ENCODE data around the gene CDC42BPA. TPM values are rescaled to one million over a fixed set of nuclear protein-coding genes. Genes with fewer than 3 reads are reported as not detected.

CDC42BPA gene
- total and polyA plus RNA-seq, 8 donors: 6.2 to 198 (median 64.5) TPM

DNA sequence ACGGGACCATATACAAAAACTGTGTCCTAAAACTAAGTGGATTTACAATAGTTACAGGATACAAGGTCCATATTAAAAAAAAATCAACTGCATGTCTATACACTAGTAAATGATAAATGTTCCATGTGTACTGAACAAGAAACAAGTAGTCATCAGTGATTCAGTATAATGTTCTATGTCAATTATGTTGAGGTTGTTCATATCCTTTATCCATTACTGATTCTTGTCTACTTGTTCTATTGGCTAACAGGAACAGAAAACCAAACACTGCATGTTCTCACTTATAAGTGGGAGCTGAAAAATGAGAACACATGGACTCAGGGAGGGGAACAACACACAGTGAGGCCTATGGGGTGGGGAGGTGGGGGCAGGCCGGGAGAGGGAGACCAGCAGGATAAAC, 90.5 kb downstream of the CDC42BPA start:
- Histone ChIP-seq H3K9me3 (no peaks in the 10 kb centered on the region), H3K27me3 (no peaks in the 10 kb centered on the region), H3K4me3 (no peak overlapping the region), H3K27ac (no peak overlapping the region), H3K36me3 (peaks cover 0 to 3% (median 0%) of the 10 kb centered on the region in 4 donors), H3K4me1 (peaks cover 0 to 23% (median 6%) of the 10 kb centered on the region in 4 donors)
- WGBS, 5 donors: 61 to 88% (median 70%) methylated on average over 2 of the region's 2 CpGs
- TF ChIP-seq EP300 (IDR thresholded peaks at IDR 0.05) (no peak), POLR2A (IDR thresholded peaks at IDR 0.05) (no peak)
- intact Hi-C loops (cut with DNase I; ENCODE audit: low total_unique reads): no loop called here
- no peak for DNase-seq

DNA sequence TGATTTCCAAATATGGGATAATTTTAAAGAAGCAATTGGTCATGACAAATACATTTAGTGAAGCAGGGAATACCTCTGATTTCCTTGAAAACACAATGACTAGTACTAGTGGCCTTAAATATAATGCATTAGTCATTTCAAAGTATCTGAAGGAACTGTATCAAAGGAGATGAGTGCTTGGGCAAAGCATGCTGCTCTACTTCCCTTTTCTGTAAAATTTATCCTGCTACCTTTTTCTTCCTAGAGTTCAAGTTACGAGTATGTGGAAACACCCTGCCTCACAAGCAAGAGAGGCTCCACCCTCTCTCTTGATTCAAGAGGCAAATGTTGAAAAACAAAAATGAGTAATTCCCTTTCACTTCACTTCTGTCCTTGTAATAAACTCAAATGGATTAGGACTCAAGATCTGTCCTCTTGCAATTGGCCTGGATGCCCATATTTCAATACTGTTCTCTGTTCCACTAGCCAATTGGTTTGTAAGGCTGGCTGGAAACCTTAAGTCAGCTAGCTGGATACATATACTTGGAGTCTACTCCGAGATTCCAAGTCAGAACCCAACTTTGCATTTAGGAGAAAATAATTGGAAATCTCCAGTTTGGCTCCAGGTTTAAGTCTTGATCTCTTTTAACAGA, 92.5 kb downstream of the CDC42BPA start:
- peak in 1 of 2 donors; percentile 30 for DNase-seq
- H3K9me3 ChIP-seq: no peaks in the 10 kb centered on the region
- intact Hi-C loops (cut with DNase I; ENCODE audit: low total_unique reads): no loop called here
- TF ChIP-seq POLR2AphosphoS5 (IDR thresholded peaks at IDR 0.05) (no peak), POLR2A (IDR thresholded peaks at IDR 0.05) (no peak), EP300 (IDR thresholded peaks at IDR 0.05) (no peak)
- TF ChIP-seq, protein P1, sequence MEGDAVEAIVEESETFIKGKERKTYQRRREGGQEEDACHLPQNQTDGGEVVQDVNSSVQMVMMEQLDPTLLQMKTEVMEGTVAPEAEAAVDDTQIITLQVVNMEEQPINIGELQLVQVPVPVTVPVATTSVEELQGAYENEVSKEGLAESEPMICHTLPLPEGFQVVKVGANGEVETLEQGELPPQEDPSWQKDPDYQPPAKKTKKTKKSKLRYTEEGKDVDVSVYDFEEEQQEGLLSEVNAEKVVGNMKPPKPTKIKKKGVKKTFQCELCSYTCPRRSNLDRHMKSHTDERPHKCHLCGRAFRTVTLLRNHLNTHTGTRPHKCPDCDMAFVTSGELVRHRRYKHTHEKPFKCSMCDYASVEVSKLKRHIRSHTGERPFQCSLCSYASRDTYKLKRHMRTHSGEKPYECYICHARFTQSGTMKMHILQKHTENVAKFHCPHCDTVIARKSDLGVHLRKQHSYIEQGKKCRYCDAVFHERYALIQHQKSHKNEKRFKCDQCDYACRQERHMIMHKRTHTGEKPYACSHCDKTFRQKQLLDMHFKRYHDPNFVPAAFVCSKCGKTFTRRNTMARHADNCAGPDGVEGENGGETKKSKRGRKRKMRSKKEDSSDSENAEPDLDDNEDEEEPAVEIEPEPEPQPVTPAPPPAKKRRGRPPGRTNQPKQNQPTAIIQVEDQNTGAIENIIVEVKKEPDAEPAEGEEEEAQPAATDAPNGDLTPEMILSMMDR (IDR thresholded peaks at IDR 0.05): no peak
- peaks cover 0 to 23% (median 6%) of the 10 kb centered on the region in 4 donors for H3K4me1 ChIP-seq
- WGBS, 5 donors: 47 to 68% (median 50%) methylated on average over 2 of the region's 2 CpGs
- H3K27ac ChIP-seq: peak overlapping the region in 1 of 5 donors; percentile 40
- no peak overlapping the region for H3K4me3 ChIP-seq
- H3K36me3 ChIP-seq: no peaks in the 10 kb centered on the region
- H3K27me3 ChIP-seq: no peaks in the 10 kb centered on the region

DNA sequence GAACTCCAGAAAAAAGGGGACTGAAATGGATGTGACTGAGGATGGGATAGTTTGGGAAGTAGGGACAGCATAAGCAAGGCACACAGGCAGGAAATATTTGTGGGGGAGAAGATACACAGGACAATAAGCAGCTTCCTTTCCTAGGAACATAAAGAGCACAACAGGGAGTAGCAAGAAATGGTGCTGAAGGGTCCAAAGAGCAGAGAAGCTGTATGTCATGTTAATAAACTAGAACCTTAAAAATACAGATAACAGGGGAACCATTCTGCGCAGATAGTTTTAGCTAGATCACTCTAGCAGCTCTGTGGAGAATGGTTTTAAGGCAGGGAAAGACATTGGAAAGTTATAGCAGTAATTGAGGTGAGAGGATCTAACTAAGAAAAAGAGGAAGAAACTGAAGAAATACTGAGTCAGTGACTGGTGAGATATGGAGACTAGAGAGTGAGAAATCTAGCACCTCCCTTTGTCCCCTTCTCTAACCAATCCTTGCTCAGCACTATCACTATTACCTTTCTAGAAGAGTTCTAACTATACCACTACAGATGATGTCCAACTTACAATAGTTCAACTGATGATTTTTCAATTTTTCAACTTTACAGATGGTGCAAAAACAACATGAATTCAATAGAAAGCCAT, 95.0 kb downstream of the CDC42BPA start:
- TF ChIP-seq POLR2AphosphoS5 (IDR thresholded peaks at IDR 0.05): no peak
- TF ChIP-seq, protein P1 (IDR thresholded peaks at IDR 0.05): no peak
- no peak for TF ChIP-seq POLR2A (IDR thresholded peaks at IDR 0.05)
- no peak for TF ChIP-seq EP300 (IDR thresholded peaks at IDR 0.05)
- intact Hi-C loops (cut with DNase I; ENCODE audit: low total_unique reads): no loop called here
- H3K9me3 ChIP-seq: no peaks in the 10 kb centered on the region
- no peaks in the 10 kb centered on the region for H3K27me3 ChIP-seq
- H3K36me3 ChIP-seq: no peaks in the 10 kb centered on the region
- H3K4me1 ChIP-seq: peaks cover 3 to 44% (median 20%) of the 10 kb centered on the region in 4 donors
- no peak overlapping the region for H3K27ac ChIP-seq
- H3K4me3 ChIP-seq: no peak overlapping the region
- DNase-seq: no peak
- 82 to 97% (median 95%) methylated on average over 1 of the region's 1 CpG for WGBS, 5 donors

DNA sequence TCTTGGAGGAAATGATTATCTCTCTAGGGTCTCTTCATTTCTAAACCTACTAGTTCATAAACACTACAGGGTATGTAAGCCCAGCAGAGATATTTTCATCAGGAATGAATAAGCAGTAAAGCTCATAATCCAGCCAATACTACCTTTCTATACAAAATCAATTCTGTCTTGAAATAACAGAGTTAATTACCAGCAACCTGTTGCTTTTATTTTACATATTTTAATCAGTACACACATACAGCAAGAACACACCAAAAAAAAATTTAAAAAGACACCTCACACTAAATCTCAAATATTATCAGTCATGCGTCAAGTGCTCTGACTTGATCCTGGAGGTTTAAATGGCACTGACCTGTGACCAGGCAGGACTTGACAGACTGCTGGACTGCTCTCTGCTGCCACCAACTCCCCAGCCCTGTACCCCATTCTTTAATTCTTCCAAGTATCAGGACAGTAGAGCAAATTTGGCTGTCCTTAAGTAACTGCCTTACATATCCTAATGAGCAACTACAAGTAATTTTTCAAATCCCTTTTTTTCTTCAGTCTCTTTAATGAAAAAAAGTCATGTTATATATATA, 98.5 kb downstream of the CDC42BPA start:
- DNase-seq: no peak
- H3K27me3 ChIP-seq: no peaks in the 10 kb centered on the region
- no peaks in the 10 kb centered on the region for H3K36me3 ChIP-seq
- 56 to 85% (median 75%) methylated on average over 1 of the region's 1 CpG for WGBS, 5 donors
- H3K9me3 ChIP-seq: no peaks in the 10 kb centered on the region
- H3K4me3 ChIP-seq: no peak overlapping the region
- peaks cover 3 to 39% (median 22%) of the 10 kb centered on the region in 4 donors for H3K4me1 ChIP-seq
- intact Hi-C loops (cut with DNase I; ENCODE audit: low total_unique reads): no loop called here
- peak overlapping the region in 2 of 5 donors; percentile 16 to 57 for H3K27ac ChIP-seq
- no peak for TF ChIP-seq EP300 (IDR thresholded peaks at IDR 0.05)
- TF ChIP-seq, protein P1 (IDR thresholded peaks at IDR 0.05): no peak
- TF ChIP-seq POLR2A (IDR thresholded peaks at IDR 0.05): no peak
- no peak for TF ChIP-seq POLR2AphosphoS5 (IDR thresholded peaks at IDR 0.05)

Data from stomach (tissue), 9 donors.